ENCODE measurements around the gene RAB10.
"Not testable (repeated sequence)": the region's sequence is repeated elsewhere in the genome, so short reads cannot be mapped to it uniquely, and the experiment has no call there.

RAB10 gene

DNA sequence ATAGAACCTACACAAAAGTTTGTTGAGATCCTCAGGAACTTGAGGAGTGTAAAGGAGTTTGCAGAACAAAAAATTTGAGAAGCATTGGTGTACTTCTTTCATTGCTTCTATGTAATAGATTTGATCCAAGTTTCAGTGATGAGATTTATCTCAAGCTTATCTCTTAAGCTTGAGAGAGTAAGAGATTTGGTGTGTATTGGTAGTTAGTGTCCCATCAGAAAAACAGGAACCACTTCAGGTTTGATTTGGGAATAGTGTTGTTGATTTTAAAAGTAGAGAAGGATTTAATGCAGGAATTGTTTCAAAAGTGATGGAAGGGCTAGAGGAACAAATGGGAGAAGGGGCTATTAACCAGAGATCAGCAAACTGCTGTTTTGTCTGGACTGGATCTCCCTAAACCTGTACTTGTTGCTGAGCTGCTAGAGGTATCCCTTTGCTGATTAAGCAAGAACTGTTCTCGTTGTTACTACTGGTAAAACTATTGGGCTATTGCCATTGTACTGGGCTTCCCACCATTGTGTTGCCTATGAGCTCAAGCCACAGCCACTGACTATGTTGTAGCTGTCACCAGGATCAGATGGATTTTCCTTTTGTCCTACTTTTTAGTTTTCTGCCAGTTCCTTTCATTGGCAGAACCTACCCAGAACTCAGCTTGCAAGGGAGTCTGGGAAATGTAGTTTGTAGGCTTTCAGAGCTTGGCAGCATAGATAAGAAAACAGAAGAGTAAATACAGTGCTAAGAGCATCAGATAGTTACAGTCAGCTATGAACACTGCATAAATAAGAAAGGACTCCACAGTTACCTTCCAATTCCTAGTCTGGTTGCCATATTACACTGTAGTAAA is 39.3 kb downstream of the RAB10 start:
- peak; percentile 70 for FAIRE-seq
- DNase-seq (ENCODE audit: insufficient read length, low spot score) = no peak

GRCh38 chr2:26073830-26074229 is 39.9 kb downstream of the RAB10 start:
- no peak for DNase-seq (ENCODE audit: insufficient read length, low spot score)
- TF ChIP-seq POLR2A (IDR thresholded peaks at IDR 0.05; ENCODE audit: low read depth, low read length) = no peak
- no peak for TF ChIP-seq TAF1 (IDR thresholded peaks at IDR 0.05; ENCODE audit: low read depth, low read length)
- no peak for TF ChIP-seq POLR2AphosphoS5 (IDR thresholded peaks at IDR 0.05; ENCODE audit: low read depth, low read length)
- no peak for TF ChIP-seq POU2F2 (IDR thresholded peaks at IDR 0.05; ENCODE audit: low read depth, low read length)
- no peak for TF ChIP-seq SPI1 (IDR thresholded peaks at IDR 0.05; ENCODE audit: low read depth, low read length)
- no peak for TF ChIP-seq PAX5 (IDR thresholded peaks at IDR 0.05; ENCODE audit: insufficient read depth, low read length, severe bottlenecking)
- FAIRE-seq = no peak

More for the DNA sequence above, 39.3 kb downstream of the RAB10 start:
- no peak for TF ChIP-seq POU2F2 (IDR thresholded peaks at IDR 0.05; ENCODE audit: low read depth, low read length)
- no peak for TF ChIP-seq POLR2A (IDR thresholded peaks at IDR 0.05; ENCODE audit: low read depth, low read length)
- TF ChIP-seq POLR2AphosphoS5 (IDR thresholded peaks at IDR 0.05; ENCODE audit: low read depth, low read length) = no peak
- no peak for TF ChIP-seq PAX5 (IDR thresholded peaks at IDR 0.05; ENCODE audit: insufficient read depth, low read length, severe bottlenecking)
- TF ChIP-seq TAF1 (IDR thresholded peaks at IDR 0.05; ENCODE audit: low read depth, low read length) = no peak
- TF ChIP-seq SPI1 (IDR thresholded peaks at IDR 0.05; ENCODE audit: low read depth, low read length) = no peak

DNA sequence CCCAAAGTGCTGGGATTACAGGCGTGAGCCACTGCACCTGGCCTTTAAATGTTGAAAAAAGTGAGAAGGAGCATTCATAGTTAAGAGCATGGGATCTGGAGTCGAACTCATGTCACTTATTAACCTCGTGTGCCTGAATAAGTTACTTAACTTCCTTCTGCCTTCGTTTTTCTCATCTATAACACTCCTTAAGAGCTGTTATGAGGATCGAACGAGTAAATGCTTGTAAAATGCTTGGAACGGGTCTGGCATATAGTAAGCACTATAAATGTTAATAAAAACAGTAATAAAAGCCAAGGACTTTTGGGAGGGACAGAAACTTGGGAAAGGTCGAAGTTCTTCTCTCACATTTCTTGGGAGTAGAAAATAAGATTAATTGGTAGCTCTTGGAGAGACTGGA is 40.8 kb downstream of the RAB10 start:
- no peak for DNase-seq (ENCODE audit: insufficient read length, low spot score)
- no peak for FAIRE-seq
- TF ChIP-seq POLR2AphosphoS5 (IDR thresholded peaks at IDR 0.05; ENCODE audit: low read depth, low read length) (no peak), PAX5 (IDR thresholded peaks at IDR 0.05; ENCODE audit: insufficient read depth, low read length, severe bottlenecking) (no peak), TAF1 (IDR thresholded peaks at IDR 0.05; ENCODE audit: low read depth, low read length) (no peak), POLR2A (IDR thresholded peaks at IDR 0.05; ENCODE audit: low read depth, low read length) (no peak), SPI1 (IDR thresholded peaks at IDR 0.05; ENCODE audit: low read depth, low read length) (no peak), POU2F2 (IDR thresholded peaks at IDR 0.05; ENCODE audit: low read depth, low read length) (no peak)

- no peak for DNase-seq (ENCODE audit: insufficient read length, low spot score)
- peak; percentile 40 for FAIRE-seq
- TF ChIP-seq TAF1 (IDR thresholded peaks at IDR 0.05; ENCODE audit: low read depth, low read length) = no peak
- no peak for TF ChIP-seq PAX5 (IDR thresholded peaks at IDR 0.05; ENCODE audit: insufficient read depth, low read length, severe bottlenecking)
- TF ChIP-seq POLR2AphosphoS5 (IDR thresholded peaks at IDR 0.05; ENCODE audit: low read depth, low read length) = no peak
- TF ChIP-seq POU2F2 (IDR thresholded peaks at IDR 0.05; ENCODE audit: low read depth, low read length) = no peak
Measured at GRCh38 chr2:26075173-26075572, 41.3 kb downstream of the RAB10 start.

DNA sequence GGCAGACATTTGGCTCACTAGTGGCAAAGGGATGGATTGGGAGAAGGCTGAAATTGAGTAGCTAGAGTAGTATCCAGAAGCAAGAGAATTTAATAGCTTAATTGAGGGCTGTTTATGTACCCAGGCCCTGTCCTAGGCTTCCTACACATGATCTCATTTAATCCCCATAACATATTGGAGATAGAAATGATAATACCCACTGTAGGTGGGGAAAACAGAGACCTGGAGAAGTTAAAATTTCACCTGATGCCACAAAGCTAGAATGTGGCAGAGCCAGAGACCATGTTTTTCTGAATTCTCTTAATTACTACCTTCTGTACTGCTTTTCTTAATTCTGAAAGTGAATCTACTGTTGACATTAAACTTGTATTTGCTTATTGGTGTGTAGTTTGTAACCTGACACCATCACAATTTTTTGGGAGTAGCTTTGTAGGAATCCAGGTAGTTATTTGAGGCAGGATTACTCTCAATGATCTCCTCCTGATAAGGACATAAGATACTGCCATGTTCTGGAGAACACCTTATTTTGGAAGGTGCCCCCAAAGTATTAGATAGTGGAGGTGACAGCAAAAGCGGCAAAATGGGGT is 42.2 kb downstream of the RAB10 start:
- TF ChIP-seq PAX5 (IDR thresholded peaks at IDR 0.05; ENCODE audit: insufficient read depth, low read length, severe bottlenecking) (no peak), SPI1 (IDR thresholded peaks at IDR 0.05; ENCODE audit: low read depth, low read length) (no peak), POU2F2 (IDR thresholded peaks at IDR 0.05; ENCODE audit: low read depth, low read length) (no peak), POLR2A (IDR thresholded peaks at IDR 0.05; ENCODE audit: low read depth, low read length) (no peak), POLR2AphosphoS5 (IDR thresholded peaks at IDR 0.05; ENCODE audit: low read depth, low read length) (no peak), TAF1 (IDR thresholded peaks at IDR 0.05; ENCODE audit: low read depth, low read length) (no peak)
- FAIRE-seq (no peak), DNase-seq (ENCODE audit: insufficient read length, low spot score) (no peak)

GRCh38 chr2:26077291-26077690 is 43.4 kb downstream of the RAB10 start:
- TF ChIP-seq PAX5 (IDR thresholded peaks at IDR 0.05; ENCODE audit: insufficient read depth, low read length, severe bottlenecking) (no peak), TAF1 (IDR thresholded peaks at IDR 0.05; ENCODE audit: low read depth, low read length) (no peak)
- no peak for DNase-seq (ENCODE audit: insufficient read length, low spot score)
- no peak for FAIRE-seq

DNA sequence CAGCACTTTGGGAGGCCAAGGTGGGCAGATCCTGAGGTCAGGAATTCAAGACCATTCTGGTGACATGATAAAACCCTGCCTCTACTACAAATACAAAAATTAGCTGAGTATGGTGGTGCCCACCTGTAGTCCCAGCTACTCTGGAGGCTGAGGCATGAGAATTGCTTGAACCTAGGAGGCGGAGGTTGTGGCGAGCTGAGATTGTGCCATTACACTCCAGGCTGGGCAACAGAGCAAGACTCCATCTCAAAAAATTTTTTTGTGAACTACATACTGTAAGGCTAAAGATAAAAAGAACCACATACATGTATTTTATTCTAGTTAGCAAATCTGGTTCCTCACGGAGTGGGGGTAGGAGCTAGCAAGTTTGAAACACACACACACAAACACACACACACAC is 45.1 kb downstream of the RAB10 start:
- TF ChIP-seq POLR2AphosphoS5 (IDR thresholded peaks at IDR 0.05; ENCODE audit: low read depth, low read length) = no peak
- DNase-seq (ENCODE audit: insufficient read length, low spot score) (no peak), FAIRE-seq (peak; percentile 20)

DNA sequence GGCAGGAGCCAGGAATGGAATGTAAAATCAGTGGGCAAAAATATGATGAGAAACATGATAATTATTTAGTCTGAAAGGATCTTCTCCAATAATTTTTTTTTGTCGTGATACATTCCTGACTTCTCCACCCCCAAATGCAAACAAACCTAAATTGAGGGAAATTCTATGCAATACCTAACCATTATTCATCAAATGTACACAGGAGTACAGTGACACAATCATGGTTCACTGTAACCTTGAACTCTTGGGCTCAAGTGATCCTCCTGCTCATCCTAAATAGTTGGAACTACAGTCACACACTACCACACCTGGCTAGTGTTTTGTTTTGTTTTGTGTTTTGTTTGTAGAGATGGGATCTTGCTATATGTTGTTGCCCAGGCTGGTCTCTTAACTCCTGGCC is 46.5 kb downstream of the RAB10 start:
- no peak for DNase-seq (ENCODE audit: insufficient read length, low spot score)
- no peak for TF ChIP-seq TAF1 (IDR thresholded peaks at IDR 0.05; ENCODE audit: low read depth, low read length)
- no peak for TF ChIP-seq POU2F2 (IDR thresholded peaks at IDR 0.05; ENCODE audit: low read depth, low read length)
- no peak for TF ChIP-seq PAX5 (IDR thresholded peaks at IDR 0.05; ENCODE audit: insufficient read depth, low read length, severe bottlenecking)
- no peak for TF ChIP-seq SPI1 (IDR thresholded peaks at IDR 0.05; ENCODE audit: low read depth, low read length)
- no peak for TF ChIP-seq POLR2AphosphoS5 (IDR thresholded peaks at IDR 0.05; ENCODE audit: low read depth, low read length)
- TF ChIP-seq POLR2A (IDR thresholded peaks at IDR 0.05; ENCODE audit: low read depth, low read length) = no peak
- FAIRE-seq = no peak

DNA sequence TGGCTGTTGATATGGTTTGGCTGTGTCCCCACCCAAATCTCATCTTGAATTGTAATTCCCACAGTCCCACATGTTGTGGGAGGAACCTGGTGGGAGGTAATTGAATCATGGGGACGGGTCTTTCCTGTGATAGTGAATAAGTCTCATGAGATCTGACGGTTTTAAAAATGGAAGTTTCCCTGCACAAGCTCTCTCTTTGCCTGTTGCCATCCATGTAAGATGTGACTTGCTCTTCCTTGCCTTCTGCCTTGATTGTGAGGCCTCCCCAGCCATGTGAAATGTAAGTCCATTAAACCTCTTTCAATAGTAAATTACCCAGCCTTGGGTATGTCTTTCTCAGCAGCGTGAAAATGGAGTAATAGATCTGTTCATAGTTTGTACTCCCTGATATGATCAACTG is 47.0 kb downstream of the RAB10 start:
- not testable (repeated sequence) for FAIRE-seq; DNase-seq (ENCODE audit: insufficient read length, low spot score)

GRCh38 chr2:26081556-26081955 is 47.7 kb downstream of the RAB10 start:
- FAIRE-seq = no peak
- no peak for TF ChIP-seq PAX5 (IDR thresholded peaks at IDR 0.05; ENCODE audit: insufficient read depth, low read length, severe bottlenecking)
- no peak for TF ChIP-seq SPI1 (IDR thresholded peaks at IDR 0.05; ENCODE audit: low read depth, low read length)
- TF ChIP-seq POU2F2 (IDR thresholded peaks at IDR 0.05; ENCODE audit: low read depth, low read length) = no peak
- no peak for TF ChIP-seq POLR2A (IDR thresholded peaks at IDR 0.05; ENCODE audit: low read depth, low read length)
- TF ChIP-seq TAF1 (IDR thresholded peaks at IDR 0.05; ENCODE audit: low read depth, low read length) = no peak
- no peak for TF ChIP-seq POLR2AphosphoS5 (IDR thresholded peaks at IDR 0.05; ENCODE audit: low read depth, low read length)
- DNase-seq (ENCODE audit: insufficient read length, low spot score) = no peak

Data from GM12891 (cell line).